Caco-2 (cell line): ENCODE data around the gene RUFY3. TPM values are rescaled to one million over a fixed set of nuclear protein-coding genes. Genes with fewer than 3 reads are reported as not detected.

Source experiments
- BruUV-seq: library from RNA; stranded (reverse); fragments of 400-500 nt; replicated peaks from 2 replicates; lab custom pipeline; 2021; lab: Mats Ljungman, UMichigan
- CTCF ChIA-PET: fragments of 300-600 bp; sonication (Branson Sonifier 250); formaldehyde crosslinking; loops from one replicate; lab custom pipeline; 2022; ENCODE audit warnings: antibody characterized with exemption; lab: Charles Lee
- POLR2A ChIA-PET: fragments of 300-600 bp; sonication (Branson Sonifier 250); formaldehyde crosslinking; loops from one replicate; lab custom pipeline; 2022; ENCODE audit warnings: antibody characterized with exemption; lab: Charles Lee
- DNase-seq, 2 experiments: peaks; one replicate each; pipeline versions ENCODE4 v3.0.0 to v3.0.0-alpha.2; 2020 to 2022
- H3K27me3 ChIP-seq: replicated peaks from 2 replicates; pipeline ENCODE4 v1.6.0; 2011; ENCODE audit warnings: low read length; ENCODE audit not compliant: control insufficient read depth, insufficient read depth
- H3K36me3 ChIP-seq: 2 replicates; pipeline ENCODE4 v1.5.1; 2011; ENCODE audit warnings: low read length; ENCODE audit not compliant: control insufficient read depth, insufficient read depth
- H3K4me1 ChIP-seq: fragments of 250-450 bp; sonication (Bioruptor Pico); 2 replicates; pipeline ENCODE4 v1.5.1; 2020; ENCODE audit warnings: mild to moderate bottlenecking
- H3K4me3 ChIP-seq: 2 replicates; pipeline ENCODE4 v1.5.1; 2011; ENCODE audit warnings: low read depth, mild to moderate bottlenecking, control low read depth, low read length
- H3K9me3 ChIP-seq: fragments of 250-450 bp; sonication (Bioruptor Pico); 2 replicates; pipeline ENCODE4 v1.5.1; 2020; ENCODE audit warnings: mild to moderate bottlenecking, moderate library complexity
- H3K27ac Mint-ChIP-seq: one replicate; pipeline ENCODE4 v1.8.0; 2022; ENCODE audit warnings: mixed read lengths; ENCODE audit not compliant: unreplicated experiment
- H3K27me3 Mint-ChIP-seq: one replicate; pipeline ENCODE4 v1.8.0; 2022; ENCODE audit warnings: mixed read lengths; ENCODE audit not compliant: insufficient read depth, unreplicated experiment
- H3K36me3 Mint-ChIP-seq: one replicate; pipeline ENCODE4 v1.8.0; 2022; ENCODE audit warnings: mild to moderate bottlenecking, mixed read lengths; ENCODE audit not compliant: insufficient read depth, unreplicated experiment
- H3K4me1 Mint-ChIP-seq: one replicate; pipeline ENCODE4 v1.8.0; 2022; ENCODE audit warnings: low read depth, mixed read lengths; ENCODE audit not compliant: unreplicated experiment
- H3K4me3 Mint-ChIP-seq: one replicate; pipeline ENCODE4 v1.8.0; 2022; ENCODE audit warnings: mild to moderate bottlenecking, moderate library complexity, mixed read lengths; ENCODE audit not compliant: unreplicated experiment
- H3K9me3 Mint-ChIP-seq: one replicate; pipeline ENCODE4 v1.8.0; 2022; ENCODE audit warnings: mixed read lengths; ENCODE audit not compliant: unreplicated experiment
- intact Hi-C: fragments of 100-400 bp; cut with micrococcal nuclease; formaldehyde crosslinking; loops from one replicate; pipeline ENCODE4 v1.10.0; 2022; ENCODE audit not compliant: unreplicated experiment
- total RNA-seq: library from RNA; stranded (reverse); gene quantifications from 2 replicates; pipeline ENCODE4 v1.2.3, GENCODE V29; 2022
- TF ChIP-seq, protein P1 (sequence below), 2 experiments: fragments of 200-600 bp in 1 of 2; IDR thresholded peaks; 1 replicate in 1 of 2; 2 replicates in 1 of 2; pipeline versions ENCODE4 v1.5.1 to v1.8.0; 2011 to 2022; ENCODE audit warnings: antibody characterized with exemption in 1 of 2, control low read depth in 1 of 2, inconsistent platforms in 1 of 2, low read depth in 1 of 2, low read length in 1 of 2, mild to moderate bottlenecking in 1 of 2, moderate library complexity in 1 of 2; ENCODE audit not compliant: insufficient read depth in 1 of 2, severe bottlenecking in 1 of 2, unreplicated experiment in 1 of 2

RUFY3 gene
- total RNA-seq, 1 experiment from 2014 or later: 36.6 TPM

DNA sequence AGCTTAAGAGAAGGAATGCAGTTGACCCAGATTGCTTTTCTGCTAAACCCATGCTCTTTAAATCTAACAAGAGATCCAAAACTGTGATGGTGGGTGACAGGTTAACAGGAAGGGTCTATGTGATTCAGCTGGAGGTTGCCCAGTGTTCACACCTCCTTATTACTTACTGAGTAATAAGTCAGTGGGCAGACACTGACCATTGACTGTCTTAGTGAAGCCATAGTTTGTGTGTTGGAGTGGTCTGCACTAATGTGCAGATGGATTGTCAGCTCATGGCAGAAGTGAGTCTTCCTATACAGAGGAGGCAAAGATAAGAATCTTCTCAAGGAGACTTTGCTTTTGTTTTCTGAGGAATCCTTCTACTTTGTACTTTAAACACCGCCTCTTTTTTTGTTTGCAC, 15.2 kb upstream of the RUFY3 start:
- Histone ChIP-seq H3K36me3 (no peaks in the 10 kb centered on the region), H3K27me3 (no peaks in the 10 kb centered on the region), H3K9me3 (no peaks in the 10 kb centered on the region), H3K4me1 (peaks cover 11% of the 10 kb centered on the region), H3K4me3 (peak overlapping the region; percentile 79)
- BruUV-seq: TSS peak; percentile 31
- intact Hi-C loops: loop anchor here (5.0 kb wide), 3 partner anchors 54 to 196 kb away; partner anchors contain the start of gene MOB1B
- POLR2A ChIA-PET: no interaction called here
- CTCF ChIA-PET: interaction anchor here (0.5 kb wide), 1 partner anchor 133 kb away, joined by 7 read pairs; no protein-coding TSS in a partner anchor
- no peak for DNase-seq
- TF ChIP-seq, protein P1, sequence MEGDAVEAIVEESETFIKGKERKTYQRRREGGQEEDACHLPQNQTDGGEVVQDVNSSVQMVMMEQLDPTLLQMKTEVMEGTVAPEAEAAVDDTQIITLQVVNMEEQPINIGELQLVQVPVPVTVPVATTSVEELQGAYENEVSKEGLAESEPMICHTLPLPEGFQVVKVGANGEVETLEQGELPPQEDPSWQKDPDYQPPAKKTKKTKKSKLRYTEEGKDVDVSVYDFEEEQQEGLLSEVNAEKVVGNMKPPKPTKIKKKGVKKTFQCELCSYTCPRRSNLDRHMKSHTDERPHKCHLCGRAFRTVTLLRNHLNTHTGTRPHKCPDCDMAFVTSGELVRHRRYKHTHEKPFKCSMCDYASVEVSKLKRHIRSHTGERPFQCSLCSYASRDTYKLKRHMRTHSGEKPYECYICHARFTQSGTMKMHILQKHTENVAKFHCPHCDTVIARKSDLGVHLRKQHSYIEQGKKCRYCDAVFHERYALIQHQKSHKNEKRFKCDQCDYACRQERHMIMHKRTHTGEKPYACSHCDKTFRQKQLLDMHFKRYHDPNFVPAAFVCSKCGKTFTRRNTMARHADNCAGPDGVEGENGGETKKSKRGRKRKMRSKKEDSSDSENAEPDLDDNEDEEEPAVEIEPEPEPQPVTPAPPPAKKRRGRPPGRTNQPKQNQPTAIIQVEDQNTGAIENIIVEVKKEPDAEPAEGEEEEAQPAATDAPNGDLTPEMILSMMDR (IDR thresholded peaks at IDR 0.05; ENCODE audit: insufficient read depth in 1 of 2, low read depth in 1 of 2, low read length in 1 of 2, severe bottlenecking in 1 of 2, unreplicated experiment in 1 of 2): no peak
- H3K9me3 Mint-ChIP-seq: no peaks in the 10 kb centered on the region
- H3K4me1 Mint-ChIP-seq: peaks cover 11% of the 10 kb centered on the region
- peaks cover 11% of the 10 kb centered on the region for H3K36me3 Mint-ChIP-seq
- H3K27ac Mint-ChIP-seq: peak overlapping the region; percentile 93
- no peaks in the 10 kb centered on the region for H3K27me3 Mint-ChIP-seq
- peak overlapping the region; percentile 98 for H3K4me3 Mint-ChIP-seq

DNA sequence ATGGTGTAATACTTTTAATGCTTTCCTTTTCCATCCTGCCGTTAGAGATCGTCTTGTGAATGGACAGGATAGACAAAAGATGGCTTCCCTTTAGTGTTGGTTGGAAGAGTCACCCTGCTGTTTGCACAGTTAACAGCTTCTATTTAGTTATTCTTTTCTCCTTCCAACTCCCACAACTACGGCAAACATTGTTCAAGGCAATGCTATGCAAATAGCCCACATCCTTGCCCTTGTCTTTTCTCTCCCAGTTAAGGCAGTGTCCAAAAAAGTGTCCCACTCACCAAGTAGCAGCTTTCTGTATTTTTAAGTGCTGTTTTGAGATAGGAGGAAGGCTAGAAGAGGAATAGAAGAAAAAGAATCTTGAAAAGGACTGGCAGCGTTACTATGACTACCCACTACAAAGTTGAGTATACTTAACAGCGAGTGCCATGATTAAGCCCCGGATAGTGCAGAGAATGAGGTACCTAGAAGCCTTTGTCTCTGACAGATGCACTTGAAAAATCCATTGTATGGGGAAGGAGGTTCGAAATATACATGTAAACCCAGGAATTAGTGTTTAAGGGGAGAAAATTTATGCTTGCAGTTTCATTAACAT, 12.1 kb upstream of the RUFY3 start:
- peak in 1 of 2 experiments; percentile 21 for DNase-seq
- TF ChIP-seq, protein P1 (IDR thresholded peaks at IDR 0.05; ENCODE audit: insufficient read depth in 1 of 2, low read depth in 1 of 2, low read length in 1 of 2, severe bottlenecking in 1 of 2, unreplicated experiment in 1 of 2): no peak
- H3K4me3 ChIP-seq: no peak overlapping the region; the same call in 1 of the 2 replicates

DNA sequence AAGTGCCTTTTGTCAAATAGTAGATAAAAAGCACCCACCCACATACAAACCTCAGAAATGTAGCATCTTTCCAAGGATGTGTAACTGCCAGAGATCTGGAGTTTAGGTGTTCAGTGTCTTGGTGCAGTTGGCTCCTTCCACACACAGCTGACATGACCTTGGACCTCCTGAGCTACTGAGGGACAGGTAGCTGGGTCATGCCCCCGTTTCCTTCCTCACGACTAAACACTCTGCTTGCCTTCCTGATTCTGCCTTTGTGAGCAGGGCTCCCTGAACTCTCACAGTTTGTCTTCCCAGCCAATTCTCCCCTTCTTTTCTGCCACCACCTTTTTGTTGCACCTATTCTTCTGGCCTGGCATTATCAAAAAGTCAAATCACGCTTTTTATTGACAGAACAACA, 10.2 kb upstream of the RUFY3 start:
- no peaks in the 10 kb centered on the region for H3K27me3 ChIP-seq
- DNase-seq: no peak
- Mint-ChIP-seq H3K27me3 (no peaks in the 10 kb centered on the region), H3K36me3 (no peaks in the 10 kb centered on the region), H3K4me3 (no peak overlapping the region), H3K4me1 (peaks cover 18% of the 10 kb centered on the region), H3K27ac (no peak overlapping the region), H3K9me3 (no peaks in the 10 kb centered on the region)
- no peaks in the 10 kb centered on the region for H3K36me3 ChIP-seq
- no peaks in the 10 kb centered on the region for H3K9me3 ChIP-seq
- TF ChIP-seq, protein P1 (IDR thresholded peaks at IDR 0.05; ENCODE audit: insufficient read depth in 1 of 2, low read depth in 1 of 2, low read length in 1 of 2, severe bottlenecking in 1 of 2, unreplicated experiment in 1 of 2): no peak
- peaks cover 15% of the 10 kb centered on the region for H3K4me1 ChIP-seq
- POLR2A ChIA-PET: no interaction called here
- intact Hi-C loops: no loop called here
- CTCF ChIA-PET: no interaction called here
- no TSS peak for BruUV-seq
- no peak overlapping the region for H3K4me3 ChIP-seq

More for the DNA sequence above, 12.1 kb upstream of the RUFY3 start:
- H3K4me1 Mint-ChIP-seq: peaks cover 18% of the 10 kb centered on the region
- BruUV-seq: no TSS peak
- intact Hi-C loops: loop anchor here (5.0 kb wide), 3 partner anchors 57 to 193 kb away; partner anchors contain the start of gene MOB1B
- H3K4me1 ChIP-seq: peaks cover 18% of the 10 kb centered on the region
- H3K9me3 Mint-ChIP-seq: no peaks in the 10 kb centered on the region
- no peaks in the 10 kb centered on the region for H3K27me3 ChIP-seq
- peaks cover 6% of the 10 kb centered on the region for H3K36me3 Mint-ChIP-seq
- no peaks in the 10 kb centered on the region for H3K36me3 ChIP-seq
- H3K27me3 Mint-ChIP-seq: no peaks in the 10 kb centered on the region
- peak overlapping the region; percentile 36 for H3K4me3 Mint-ChIP-seq
- ChIA-PET POLR2A (no interaction called here), CTCF (no interaction called here)
- H3K27ac Mint-ChIP-seq: peak overlapping the region; percentile 50
- H3K9me3 ChIP-seq: no peaks in the 10 kb centered on the region
